Umbilical cord (tissue), 2 donors: Measurements from ENCODE around the gene TMEM51. TPM values are rescaled to one million over a fixed set of nuclear protein-coding genes. Genes with fewer than 3 reads are reported as not detected.

Experiments used
- DNase-seq: peaks from one replicate; pipeline ENCODE4 v3.0.0-alpha.2; 2015; ENCODE audit warnings: low spot score
- total RNA-seq: library from RNA; depleted of rRNA; stranded (reverse); fragments of >200 nt; gene quantifications from one replicate; pipeline ENCODE4 v1.2.3, GENCODE V29; 2014; ENCODE audit warnings: low replicate concordance; ENCODE audit not compliant: insufficient read depth

The TMEM51 gene, protein sequence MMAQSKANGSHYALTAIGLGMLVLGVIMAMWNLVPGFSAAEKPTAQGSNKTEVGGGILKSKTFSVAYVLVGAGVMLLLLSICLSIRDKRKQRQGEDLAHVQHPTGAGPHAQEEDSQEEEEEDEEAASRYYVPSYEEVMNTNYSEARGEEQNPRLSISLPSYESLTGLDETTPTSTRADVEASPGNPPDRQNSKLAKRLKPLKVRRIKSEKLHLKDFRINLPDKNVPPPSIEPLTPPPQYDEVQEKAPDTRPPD
- total RNA-seq, result 11.3 TPM

GRCh38 chr1:15153184-15153841 is at the start of gene TMEM51:
TMEM51 (plus strand) TSS chr1:15153747; CDS start chr1:15215088, 61,341 bp downstream.
- DNase-seq, result peak; percentile 73

DNA sequence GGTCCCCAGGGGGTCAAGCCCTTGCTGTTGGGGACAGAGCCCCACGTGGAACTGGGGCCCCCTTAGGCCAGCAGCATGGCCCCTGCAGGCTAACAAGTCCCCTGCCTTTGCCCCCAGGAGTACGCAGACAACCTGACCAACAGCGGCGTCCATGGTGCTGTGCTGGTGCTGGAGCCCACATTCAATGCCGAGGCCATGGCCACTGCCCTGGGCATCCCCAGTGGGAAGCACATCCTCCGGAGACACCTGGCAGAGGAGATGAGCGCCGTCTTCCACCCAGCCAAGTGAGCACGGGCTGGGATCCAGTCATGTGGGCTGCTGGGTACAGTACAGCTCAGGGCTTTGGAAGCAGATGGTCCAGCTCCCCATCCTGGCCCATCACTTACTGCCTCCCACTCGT is 49.6 kb upstream of the TMEM51 start:
- no peak for DNase-seq

- no peak for DNase-seq
These were observed 48.8 kb upstream of the TMEM51 start for GRCh38 chr1:15104768-15105167.

DNA sequence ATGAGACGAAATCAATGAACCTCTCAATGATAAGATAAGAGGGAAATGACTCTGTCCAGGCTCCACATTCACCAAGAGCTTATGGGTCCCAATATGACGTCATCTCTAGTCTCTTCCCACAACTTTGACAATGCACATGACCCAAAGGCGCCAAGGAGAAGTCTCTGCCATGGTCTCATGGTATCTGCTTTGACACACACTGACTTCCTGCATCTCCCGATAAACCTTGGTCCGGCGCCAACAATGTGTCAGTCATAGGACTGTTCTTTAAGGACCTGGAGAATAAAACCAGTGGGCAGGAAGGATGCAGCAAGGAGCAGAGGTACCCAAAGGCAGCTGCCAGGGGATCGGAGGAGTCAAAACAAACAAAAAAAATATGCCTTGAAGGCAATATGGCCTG is 46.9 kb upstream of the TMEM51 start:
- DNase-seq, result peak; percentile 14

DNA sequence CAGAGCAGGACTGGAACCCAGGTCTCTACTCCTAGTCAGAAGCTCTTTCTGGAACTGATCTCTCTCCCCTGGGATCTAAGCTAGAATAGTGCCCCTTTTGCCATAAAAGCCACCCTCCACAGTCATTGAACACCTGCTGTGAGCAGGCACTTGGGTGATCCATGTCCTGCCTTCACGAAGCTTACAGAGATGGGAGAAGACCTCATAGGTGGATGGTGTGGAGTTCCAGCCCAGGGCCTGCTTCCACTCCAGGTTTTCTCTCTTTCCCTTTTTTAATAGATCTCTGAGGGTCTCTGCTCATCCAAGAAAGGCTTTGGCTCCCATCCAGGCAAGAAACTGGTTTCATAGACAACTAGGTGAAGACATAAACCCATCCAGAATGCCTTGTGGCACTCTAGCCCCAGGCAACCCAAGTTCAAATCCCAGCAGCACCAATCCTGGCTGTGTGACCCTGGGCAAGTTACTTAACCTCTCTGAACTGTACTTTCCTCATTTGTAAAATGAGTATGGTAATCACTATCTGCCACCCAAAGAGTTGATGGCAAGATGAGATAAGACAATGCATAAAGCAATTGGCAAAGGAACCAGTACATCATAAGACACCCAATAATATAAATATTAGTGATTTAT is 46.4 kb upstream of the TMEM51 start:
- no peak for DNase-seq

DNA sequence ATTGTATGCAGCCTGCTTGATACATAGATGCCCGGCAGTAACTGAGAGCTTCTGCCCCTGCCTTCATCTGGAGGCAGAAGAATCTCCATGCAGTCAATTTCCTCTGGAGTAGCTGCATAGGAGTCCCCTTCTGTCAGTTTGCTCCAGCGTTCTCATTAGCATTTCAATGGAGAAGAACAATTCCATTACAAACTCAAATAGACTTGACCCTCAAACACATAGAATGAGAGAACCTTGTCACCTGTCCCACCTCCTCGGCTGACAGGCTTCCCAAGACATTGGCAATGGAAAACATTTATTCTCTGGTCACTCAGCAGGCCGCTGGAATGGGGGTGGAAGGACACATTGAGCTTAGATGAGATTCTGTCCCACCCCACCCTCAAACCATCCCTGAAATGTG is 45.6 kb upstream of the TMEM51 start:
- DNase-seq, result no peak

GRCh38 chr1:15110128-15110866 is 43.2 kb upstream of the TMEM51 start:
- no peak for DNase-seq

GRCh38 chr1:15110867-15111230 is 42.7 kb upstream of the TMEM51 start:
- no peak for DNase-seq

DNA sequence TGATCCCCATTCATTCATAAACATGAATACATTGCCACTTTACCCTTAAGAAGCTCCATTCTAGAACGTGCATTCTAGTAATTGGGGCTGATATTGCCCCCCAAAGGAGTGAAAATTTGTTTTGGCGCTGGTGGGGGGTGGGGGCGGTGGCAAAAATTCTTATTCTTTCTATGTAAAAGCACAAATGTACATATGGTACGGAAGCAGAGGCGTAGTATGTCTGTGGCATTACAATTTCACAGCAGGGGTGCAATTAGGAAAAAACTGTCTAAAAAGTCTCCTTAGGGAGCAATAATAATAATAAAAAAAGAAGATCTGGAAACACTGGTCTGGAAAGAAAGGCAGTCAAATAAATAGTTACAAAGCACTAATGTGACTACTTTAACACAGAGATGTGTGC is 40.4 kb upstream of the TMEM51 start:
- no peak for DNase-seq

DNA sequence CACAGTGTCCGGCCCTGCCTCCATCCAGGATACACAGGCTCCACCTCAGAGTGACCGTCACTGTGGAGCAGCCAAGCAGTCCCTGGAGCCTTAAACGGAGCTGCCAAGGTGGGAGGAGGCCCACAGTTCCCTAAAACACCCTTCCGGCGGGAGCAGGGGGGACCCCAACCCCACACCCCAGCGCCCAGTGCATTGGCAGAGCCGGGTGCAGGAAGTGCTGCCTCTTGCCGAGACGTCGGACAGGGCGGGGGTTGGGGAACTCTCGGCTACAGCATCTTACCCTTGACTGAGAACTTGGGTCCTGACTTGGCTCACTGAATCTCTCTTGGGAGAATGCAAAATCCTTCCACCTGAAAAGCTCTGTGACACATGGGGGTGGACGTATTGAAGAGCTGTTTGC is 38.7 kb upstream of the TMEM51 start:
- no peak for DNase-seq

GRCh38 chr1:15115542-15116330 is 37.8 kb upstream of the TMEM51 start:
- DNase-seq, result no peak

GRCh38 chr1:15116966-15117365 is 36.6 kb upstream of the TMEM51 start:
- peak; percentile 37 for DNase-seq

DNA sequence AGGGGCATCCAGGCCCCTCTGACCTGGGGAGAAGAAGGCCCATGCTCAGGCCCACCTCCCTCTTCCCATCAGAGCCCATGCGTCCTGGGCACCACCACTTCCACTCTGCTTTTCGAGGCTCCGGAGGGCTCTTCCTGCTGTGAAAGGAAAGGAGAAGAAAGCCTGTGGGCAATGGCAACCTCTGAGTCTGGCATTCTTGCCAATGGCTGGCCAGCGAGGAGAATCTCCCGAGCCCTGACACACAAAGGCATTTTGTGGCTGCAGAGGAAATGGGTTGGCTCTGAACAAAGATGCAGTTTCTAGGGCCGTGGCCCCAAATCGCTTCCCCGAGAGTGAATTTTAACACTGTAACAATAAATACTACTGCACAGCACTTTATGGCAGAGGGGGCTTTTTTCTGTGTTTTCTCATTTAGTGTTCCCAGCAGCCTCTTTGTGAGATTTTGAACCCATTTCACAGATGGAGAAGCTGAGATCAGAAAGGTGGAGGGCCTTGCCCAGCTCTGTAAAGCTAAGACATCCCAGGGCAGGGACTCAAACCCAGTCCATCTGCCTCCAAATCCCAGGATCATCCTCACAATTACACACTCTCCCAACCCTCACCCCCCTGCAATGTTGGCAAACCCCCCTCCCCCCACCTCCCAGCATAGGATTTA is 35.7 kb upstream of the TMEM51 start:
- no peak for DNase-seq

GRCh38 chr1:15118579-15118978 is 35.0 kb upstream of the TMEM51 start:
- no peak for DNase-seq

DNA sequence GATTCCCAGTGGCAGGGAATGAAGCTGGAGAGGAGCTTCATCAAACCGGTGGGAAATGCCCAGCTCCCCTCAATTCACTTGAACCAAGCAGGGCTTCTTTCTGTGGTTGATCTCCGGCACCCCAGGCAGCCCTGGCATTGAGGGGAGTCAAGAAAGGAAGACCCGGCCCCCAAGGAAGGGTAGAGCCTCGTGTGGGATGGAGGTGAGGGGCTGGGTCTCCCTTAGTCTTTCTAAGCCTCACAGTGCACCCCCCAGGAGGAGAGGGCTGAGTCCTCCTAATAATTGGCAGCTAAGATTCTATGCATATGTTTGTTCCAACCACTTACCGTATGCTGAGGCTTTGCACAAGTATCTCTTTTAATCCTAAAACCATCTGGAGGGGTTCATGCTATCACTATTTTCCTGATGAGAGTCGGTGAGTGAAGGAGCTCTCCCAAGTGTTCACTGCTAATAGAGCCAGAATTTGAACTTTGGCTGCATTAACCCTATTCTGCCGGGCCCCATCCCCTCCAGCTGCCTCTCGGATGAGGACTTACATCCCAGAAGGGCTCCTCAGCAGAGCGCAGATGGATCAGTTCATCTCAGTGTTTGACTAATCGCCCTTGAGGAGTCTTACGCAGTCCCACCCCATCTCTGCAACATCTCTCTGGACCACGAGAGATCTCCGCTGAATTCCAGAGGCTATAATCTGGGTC is 33.1 kb upstream of the TMEM51 start:
- DNase-seq, result no peak

- DNase-seq, result no peak
These were observed 31.2 kb upstream of the TMEM51 start for GRCh38 chr1:15122331-15122730.

DNA sequence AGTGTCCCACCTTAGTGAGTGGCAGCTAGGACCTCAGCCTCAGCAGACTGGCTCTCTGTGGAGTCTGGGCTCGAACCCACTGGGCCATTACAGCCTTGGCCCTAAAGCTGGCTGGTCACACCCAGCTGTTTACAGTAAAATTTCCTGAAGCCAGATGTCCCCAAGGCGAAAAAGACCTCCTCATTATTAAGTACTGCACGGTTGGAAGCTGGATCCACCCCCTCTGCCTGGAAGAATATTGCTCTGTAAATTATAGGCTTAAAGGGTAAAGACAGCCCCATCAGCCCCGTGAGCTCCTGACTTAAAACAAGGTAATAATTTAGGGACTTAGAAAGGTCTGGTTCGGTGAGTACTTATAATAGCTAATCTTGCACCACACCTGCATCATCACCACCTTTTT is 30.3 kb upstream of the TMEM51 start:
- DNase-seq, result no peak

- no peak for DNase-seq
These were observed 29.6 kb upstream of the TMEM51 start for GRCh38 chr1:15123925-15124324.

DNA sequence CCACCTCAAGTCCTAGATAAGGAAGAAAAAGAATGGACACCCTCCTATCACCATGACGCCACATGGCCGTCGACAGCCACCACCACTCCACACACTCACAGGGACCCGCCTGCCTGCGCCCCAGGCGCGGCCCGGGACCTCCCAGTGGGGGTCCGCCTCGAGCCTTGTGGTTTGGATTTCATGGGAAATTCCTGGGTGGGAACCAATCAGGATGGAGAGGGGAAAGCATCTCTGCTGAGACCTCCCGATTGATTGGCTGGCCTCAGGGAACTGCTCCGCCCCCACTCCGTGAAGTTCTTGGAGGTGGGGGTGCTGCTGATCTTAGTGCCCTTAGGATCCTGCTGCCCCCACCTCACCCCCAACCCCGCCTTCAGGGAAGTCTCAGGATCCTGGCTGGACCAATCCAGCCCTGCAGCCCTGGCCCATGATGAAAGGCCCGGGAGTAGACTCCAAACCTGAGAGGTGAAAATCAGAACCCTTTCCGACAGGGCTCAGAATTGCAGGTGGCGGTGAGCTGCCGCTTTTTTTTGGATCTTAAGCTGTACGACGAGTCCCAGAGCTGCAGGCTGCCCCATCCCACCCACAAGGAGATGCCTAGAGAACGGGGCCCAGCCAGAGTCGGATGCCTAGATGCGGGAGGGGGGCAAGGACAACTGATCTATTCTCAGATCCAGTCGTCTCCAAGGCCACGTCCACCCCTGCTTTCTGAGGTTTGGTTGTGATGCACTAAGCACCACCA is 29.0 kb upstream of the TMEM51 start:
- no peak for DNase-seq
